Tibial artery (tissue), 4 donors: ENCODE results near the gene RNF39.

Experiments used
- DNase-seq, 2 donors: peaks; one replicate each; pipeline ENCODE4 v3.0.0-alpha.2; 2019
- H3K27ac ChIP-seq, 2 donors: fragments of 200-600 bp; sonication (generic) in 1 of 2; 1 replicate in 1 of 2; 2 replicates in 1 of 2; pipeline ENCODE4 v1.5.1; 2018 to 2019; ENCODE audit warnings: mild to moderate bottlenecking in 1 of 2
- H3K27me3 ChIP-seq, 2 donors: fragments of 200-600 bp; sonication (generic) in 1 of 2; one replicate each; pipeline versions ENCODE4 v1.5.1 to v1.6.0; 2016 to 2019
- H3K36me3 ChIP-seq, 3 donors: fragments of 200-600 bp; sonication (generic) in 2 of 3; one replicate each; pipeline ENCODE4 v1.5.1; 2016 to 2019; ENCODE audit warnings: mild to moderate bottlenecking in 2 of 3
- H3K4me1 ChIP-seq, 4 donors: fragments of 200-600 bp; sonication (generic) in 2 of 4; 1 replicate in 3 of 4; 2 replicates in 1 of 4; pipeline ENCODE4 v1.5.1; 2016 to 2019
- H3K4me3 ChIP-seq, 2 donors: fragments of 200-600 bp; sonication (generic) in 1 of 2; 1 replicate in 1 of 2; 2 replicates in 1 of 2; pipeline ENCODE4 v1.5.1; 2018 to 2019; ENCODE audit warnings: mild to moderate bottlenecking in 2 of 2
- H3K9me3 ChIP-seq, 3 donors: fragments of 200-600 bp; sonication (generic) in 1 of 3; one replicate each; pipeline ENCODE4 v1.5.1; 2016 to 2019
- intact Hi-C: fragments of 100-400 bp; cut with DNase I; formaldehyde crosslinking; loops from one replicate; pipeline ENCODE4 v1.15.0; 2023; ENCODE audit warnings: low total_unique reads
- TF ChIP-seq, protein P1 (sequence below), 2 experiments: fragments of 200-600 bp in 1 of 2; fragments of 450-650 bp in 1 of 2; IDR thresholded peaks; one replicate each; pipeline ENCODE4 v1.5.1; 2017 to 2019; ENCODE audit warnings: antibody characterized with exemption in 2 of 2, mild to moderate bottlenecking in 1 of 2, moderate library complexity in 1 of 2

Gene RNF39

DNA sequence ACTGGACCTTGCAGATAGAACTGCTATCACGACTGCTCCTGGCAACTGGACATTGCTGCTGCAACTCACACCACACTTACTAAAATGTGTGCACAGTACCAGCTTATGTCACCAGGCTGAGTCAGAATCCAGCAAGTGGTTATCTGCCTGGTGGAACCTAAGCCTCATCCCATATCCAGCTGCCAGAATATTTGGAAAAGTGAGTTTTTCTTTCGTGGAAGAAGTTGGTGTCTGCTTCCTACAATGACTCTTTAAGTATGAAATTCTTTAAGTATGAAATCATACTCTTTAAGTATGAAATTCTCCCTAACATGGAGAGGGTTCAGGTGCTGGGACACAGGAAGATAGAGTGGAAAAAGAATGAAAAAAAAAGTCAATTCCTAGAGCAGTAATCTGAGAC lies 30.9 kb downstream of the RNF39 start:
- Histone ChIP-seq H3K4me1 (no peaks in the 10 kb centered on the region), H3K36me3 (no peaks in the 10 kb centered on the region), H3K27ac (no peak overlapping the region), H3K27me3 (no peaks in the 10 kb centered on the region), H3K4me3 (no peak overlapping the region), H3K9me3 (no peaks in the 10 kb centered on the region)
- no peak for DNase-seq
- intact Hi-C loops = no loop called here
- TF ChIP-seq, protein P1, sequence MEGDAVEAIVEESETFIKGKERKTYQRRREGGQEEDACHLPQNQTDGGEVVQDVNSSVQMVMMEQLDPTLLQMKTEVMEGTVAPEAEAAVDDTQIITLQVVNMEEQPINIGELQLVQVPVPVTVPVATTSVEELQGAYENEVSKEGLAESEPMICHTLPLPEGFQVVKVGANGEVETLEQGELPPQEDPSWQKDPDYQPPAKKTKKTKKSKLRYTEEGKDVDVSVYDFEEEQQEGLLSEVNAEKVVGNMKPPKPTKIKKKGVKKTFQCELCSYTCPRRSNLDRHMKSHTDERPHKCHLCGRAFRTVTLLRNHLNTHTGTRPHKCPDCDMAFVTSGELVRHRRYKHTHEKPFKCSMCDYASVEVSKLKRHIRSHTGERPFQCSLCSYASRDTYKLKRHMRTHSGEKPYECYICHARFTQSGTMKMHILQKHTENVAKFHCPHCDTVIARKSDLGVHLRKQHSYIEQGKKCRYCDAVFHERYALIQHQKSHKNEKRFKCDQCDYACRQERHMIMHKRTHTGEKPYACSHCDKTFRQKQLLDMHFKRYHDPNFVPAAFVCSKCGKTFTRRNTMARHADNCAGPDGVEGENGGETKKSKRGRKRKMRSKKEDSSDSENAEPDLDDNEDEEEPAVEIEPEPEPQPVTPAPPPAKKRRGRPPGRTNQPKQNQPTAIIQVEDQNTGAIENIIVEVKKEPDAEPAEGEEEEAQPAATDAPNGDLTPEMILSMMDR (IDR thresholded peaks at IDR 0.05) = no peak

DNA sequence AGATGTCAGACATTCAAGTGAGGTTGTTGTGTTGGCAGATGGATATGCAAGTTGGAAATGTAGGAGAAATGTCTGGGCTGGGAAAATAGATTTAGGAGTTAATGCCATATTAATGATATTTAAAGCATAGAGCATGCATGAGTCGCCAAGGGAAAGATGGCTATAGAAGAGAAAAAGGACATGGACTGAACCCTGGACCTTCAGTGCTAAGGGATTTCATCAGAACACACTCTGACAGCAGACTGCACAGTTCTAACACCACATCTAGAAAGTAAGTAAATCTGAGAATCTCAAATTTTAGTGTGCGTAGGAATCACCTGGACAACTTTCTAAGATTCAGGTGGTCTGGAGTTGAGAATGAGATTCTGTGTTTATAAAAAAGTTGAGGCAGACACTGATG lies 31.8 kb downstream of the RNF39 start:
- no peak for DNase-seq
- H3K27ac ChIP-seq = no peak overlapping the region
- H3K4me3 ChIP-seq = no peak overlapping the region
- intact Hi-C loops = no loop called here
- H3K27me3 ChIP-seq = no peaks in the 10 kb centered on the region
- TF ChIP-seq, protein P1 (IDR thresholded peaks at IDR 0.05) = no peak
- H3K36me3 ChIP-seq = no peaks in the 10 kb centered on the region
- no peaks in the 10 kb centered on the region for H3K4me1 ChIP-seq
- no peaks in the 10 kb centered on the region for H3K9me3 ChIP-seq

DNA sequence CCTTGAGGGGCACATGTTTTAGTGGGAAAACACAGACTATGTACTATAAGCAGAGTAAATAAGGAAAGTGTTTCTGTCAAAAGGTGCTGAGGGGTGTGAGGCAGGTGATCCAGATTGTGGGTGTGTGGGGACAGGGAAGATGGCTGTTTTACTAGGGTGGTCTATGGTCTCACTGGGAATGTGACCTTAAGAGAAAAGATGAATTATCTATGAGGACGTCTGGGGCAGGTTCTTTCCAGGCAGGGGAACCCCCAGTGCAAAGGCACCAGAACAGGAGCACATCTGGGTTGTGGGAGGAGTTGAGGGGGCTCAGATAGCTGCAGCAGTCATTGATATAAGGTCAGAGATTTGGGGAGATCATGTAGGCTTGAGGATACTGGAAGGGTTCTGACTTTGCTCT lies 32.7 kb downstream of the RNF39 start:
- no peaks in the 10 kb centered on the region for H3K36me3 ChIP-seq
- H3K4me3 ChIP-seq = no peak overlapping the region
- no peaks in the 10 kb centered on the region for H3K27me3 ChIP-seq
- TF ChIP-seq, protein P1 (IDR thresholded peaks at IDR 0.05) = no peak
- H3K27ac ChIP-seq = no peak overlapping the region
- intact Hi-C loops = no loop called here
- H3K9me3 ChIP-seq = no peaks in the 10 kb centered on the region
- no peaks in the 10 kb centered on the region for H3K4me1 ChIP-seq
- DNase-seq = no peak

DNA sequence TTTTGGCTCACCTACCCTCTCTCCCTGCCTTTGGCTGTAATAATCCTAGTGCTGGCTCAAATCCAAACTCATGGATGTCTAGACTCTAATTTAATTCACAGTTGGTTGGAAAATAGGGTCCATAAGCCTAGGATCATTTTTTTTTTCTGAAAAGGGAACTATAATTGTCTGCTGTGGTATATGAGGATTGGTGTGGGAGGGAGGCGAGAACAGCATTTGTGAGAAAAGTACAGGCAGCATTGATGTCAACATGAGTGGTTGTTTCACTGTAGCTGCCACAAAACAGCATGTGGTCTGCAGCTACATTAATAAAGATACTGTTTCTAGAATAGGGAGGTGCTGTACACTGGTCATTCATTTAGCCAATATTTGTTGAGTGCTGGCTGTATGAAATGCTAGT lies 33.1 kb downstream of the RNF39 start:
- H3K36me3 ChIP-seq = no peaks in the 10 kb centered on the region
- H3K9me3 ChIP-seq = no peaks in the 10 kb centered on the region
- H3K4me1 ChIP-seq = no peaks in the 10 kb centered on the region
- H3K27me3 ChIP-seq = no peaks in the 10 kb centered on the region
- TF ChIP-seq, protein P1 (IDR thresholded peaks at IDR 0.05) = no peak
- H3K27ac ChIP-seq = no peak overlapping the region
- no peak overlapping the region for H3K4me3 ChIP-seq
- no peak for DNase-seq
- intact Hi-C loops = no loop called here

DNA sequence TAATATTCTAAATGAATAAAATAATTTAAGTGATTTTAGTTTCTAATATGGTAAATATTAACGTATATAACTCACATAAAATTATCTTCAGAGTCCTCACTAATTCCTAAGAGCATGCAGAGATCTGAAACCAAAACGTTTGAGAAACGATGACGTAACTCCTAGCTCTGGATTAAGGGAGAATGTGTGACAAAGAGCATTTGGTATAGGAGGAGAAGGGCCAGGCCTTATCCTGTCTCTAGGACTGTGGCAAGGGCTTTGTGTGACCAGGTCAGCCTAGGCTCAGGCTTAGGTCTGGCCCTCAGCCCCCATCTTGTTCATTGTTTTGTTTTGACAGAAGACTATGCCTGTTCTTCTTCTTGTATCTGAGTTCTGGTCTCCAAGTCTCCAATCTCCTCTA lies 33.7 kb downstream of the RNF39 start:
- no peaks in the 10 kb centered on the region for H3K27me3 ChIP-seq
- DNase-seq = no peak
- H3K27ac ChIP-seq = no peak overlapping the region
- no peaks in the 10 kb centered on the region for H3K9me3 ChIP-seq
- TF ChIP-seq, protein P1 (IDR thresholded peaks at IDR 0.05) = no peak
- H3K4me3 ChIP-seq = no peak overlapping the region
- H3K36me3 ChIP-seq = no peaks in the 10 kb centered on the region
- intact Hi-C loops = no loop called here
- no peaks in the 10 kb centered on the region for H3K4me1 ChIP-seq

DNA sequence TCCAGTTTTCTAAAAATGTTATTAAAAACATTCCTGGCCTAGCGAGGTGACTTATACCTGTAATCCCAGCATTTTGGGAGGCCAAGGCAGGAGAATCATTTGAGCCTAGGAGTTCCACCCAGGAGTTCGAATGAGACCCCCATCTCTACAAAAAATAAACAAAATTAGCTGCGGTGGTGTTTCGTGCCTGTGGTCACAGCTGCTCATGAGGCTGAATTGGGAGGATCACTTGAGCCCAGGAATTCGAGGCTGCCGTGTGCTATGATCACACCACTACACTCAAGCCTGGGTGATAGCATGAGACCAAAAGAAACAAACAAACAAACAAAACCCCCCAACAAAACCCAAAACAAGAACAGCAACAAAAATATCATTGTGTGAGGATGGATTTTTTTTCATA lies 34.3 kb downstream of the RNF39 start:
- H3K27me3 ChIP-seq = no peaks in the 10 kb centered on the region
- H3K9me3 ChIP-seq = no peaks in the 10 kb centered on the region
- DNase-seq = no peak
- H3K27ac ChIP-seq = no peak overlapping the region
- H3K36me3 ChIP-seq = no peaks in the 10 kb centered on the region
- intact Hi-C loops = no loop called here
- no peaks in the 10 kb centered on the region for H3K4me1 ChIP-seq
- TF ChIP-seq, protein P1 (IDR thresholded peaks at IDR 0.05) = no peak
- no peak overlapping the region for H3K4me3 ChIP-seq
